Activated T-cell treated with anti-CD3 and anti-CD28 coated beads, Interleukin-2, amount 50 U/mL, for 1 hour (primary cell): ENCODE data around the gene RANBP3.
A peak's percentile ranks its signal among the peaks of the same experiment; 100 is the strongest.
"Not testable (repeated sequence)": the region's sequence is repeated elsewhere in the genome, so short reads cannot be mapped to it uniquely, and the experiment has no call there.

ENCODE experiments used
- DNase-seq: peaks from one replicate; pipeline ENCODE4 v3.0.0-alpha.2; 2020

RANBP3 gene

DNA sequence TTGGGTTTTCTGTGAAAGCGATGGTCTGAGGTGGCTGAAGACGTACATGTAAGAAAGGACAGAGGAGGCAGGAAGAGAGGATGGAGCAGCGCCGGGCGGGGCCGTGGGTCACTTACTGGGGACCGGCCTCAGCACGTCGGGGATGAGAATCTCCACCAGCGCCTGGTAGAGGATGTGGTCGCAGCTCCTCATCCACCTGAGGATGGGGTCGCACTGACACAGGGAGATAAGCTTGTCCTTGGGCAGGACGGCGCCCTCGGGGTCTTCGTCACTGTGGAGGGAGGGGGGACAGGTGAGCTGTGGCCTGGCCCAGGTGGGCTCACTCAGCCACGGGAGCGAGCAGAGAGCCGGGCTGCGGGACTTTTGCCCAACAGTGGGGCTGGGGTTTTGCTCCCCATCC lies 29.0 kb upstream of the RANBP3 start:
- DNase-seq: no peak

DNA sequence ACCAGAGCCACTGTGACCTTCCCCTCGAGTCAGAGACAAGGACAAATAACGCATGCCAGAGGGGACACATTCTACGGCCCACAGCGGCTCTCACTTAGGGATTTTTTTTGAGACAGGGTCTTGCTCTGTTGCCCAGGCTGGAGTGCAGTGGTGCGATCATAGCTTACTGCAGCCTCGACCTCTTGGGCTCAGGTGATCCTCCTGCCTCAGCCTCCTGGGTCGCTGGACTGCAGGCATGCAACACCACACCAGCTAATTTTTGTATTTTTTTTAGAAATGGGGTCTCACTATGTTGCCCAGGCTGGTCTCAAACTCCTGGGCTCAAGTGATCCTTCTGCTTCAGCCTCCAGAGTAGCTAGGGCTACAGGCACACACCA lies 28.1 kb upstream of the RANBP3 start:
- DNase-seq: not testable (repeated sequence)

DNA sequence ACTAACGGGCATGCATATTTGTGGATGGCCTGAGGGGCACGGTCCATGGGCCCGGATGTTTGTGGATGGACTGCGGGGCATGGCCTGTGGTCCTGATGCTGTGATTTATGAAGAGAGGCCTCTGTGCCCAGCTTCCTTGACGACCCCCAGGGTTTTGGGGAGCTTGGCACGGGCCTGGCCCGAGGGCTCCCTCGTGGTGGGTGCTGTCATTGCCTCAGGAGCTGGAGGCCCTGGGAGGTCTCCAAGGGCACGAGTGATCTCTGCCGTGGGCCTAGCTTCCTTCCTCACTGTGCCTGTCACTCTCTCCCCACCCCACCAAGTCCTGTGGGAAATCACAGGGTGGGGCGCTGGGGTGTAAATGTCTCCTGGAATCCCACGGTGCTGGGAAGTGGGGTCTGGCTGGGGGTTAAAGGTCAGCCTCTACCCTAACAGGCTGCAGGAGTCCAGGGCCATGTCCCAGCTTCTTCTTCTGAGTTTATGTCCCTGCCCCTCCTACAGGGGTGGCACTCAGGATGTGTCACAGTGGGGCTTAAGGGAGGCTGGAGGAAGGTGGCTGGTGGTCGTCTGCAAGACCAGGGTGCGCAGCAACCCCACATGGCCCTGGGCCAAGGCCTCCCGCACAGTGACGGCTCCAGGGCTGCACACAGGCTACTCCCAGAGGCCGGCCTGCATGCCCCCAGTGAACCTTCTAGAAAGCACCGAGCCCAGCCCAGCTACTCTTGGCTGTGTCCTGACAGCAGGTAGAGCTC lies 27.6 kb upstream of the RANBP3 start:
- no peak for DNase-seq

DNA sequence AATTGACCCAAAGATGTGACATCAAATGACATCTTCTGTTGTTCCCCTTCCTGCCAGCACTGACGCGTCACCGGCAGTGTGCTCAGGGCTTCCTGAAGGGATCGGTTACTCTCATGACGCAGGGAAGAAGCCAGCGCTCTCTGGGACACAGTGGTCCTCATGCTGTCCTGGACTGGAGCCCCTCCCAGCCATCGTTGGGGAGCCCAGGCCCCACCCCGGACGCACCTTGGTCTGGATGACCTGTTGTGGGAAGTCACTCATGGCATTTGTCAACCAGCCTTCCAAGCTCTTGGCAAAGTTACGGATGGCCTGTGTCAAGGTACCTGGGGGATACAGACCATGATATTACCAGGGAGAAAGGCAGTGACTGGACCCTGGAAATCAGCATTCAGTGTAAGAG lies 26.0 kb upstream of the RANBP3 start:
- DNase-seq: no peak

DNA sequence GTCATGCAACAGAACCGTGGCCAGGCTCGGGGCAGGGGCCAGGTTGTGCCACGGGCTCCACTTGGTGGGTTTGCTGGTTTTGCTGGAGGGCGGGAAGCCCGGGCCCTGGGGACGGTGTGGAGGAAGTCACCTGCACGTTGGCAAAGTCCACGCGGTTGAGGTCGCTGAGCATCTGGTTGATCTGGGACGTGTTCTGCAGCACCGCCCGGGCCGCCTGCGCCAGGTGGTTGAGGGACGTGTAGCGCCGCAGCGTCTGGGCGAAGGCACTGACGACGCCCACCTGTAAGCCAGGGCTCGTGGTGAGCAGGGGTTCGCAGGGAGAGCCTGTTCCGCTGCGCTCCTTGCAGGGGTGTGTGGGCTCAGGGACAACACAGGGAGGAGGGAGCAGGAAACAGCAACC lies 24.7 kb upstream of the RANBP3 start:
- no peak for DNase-seq

DNA sequence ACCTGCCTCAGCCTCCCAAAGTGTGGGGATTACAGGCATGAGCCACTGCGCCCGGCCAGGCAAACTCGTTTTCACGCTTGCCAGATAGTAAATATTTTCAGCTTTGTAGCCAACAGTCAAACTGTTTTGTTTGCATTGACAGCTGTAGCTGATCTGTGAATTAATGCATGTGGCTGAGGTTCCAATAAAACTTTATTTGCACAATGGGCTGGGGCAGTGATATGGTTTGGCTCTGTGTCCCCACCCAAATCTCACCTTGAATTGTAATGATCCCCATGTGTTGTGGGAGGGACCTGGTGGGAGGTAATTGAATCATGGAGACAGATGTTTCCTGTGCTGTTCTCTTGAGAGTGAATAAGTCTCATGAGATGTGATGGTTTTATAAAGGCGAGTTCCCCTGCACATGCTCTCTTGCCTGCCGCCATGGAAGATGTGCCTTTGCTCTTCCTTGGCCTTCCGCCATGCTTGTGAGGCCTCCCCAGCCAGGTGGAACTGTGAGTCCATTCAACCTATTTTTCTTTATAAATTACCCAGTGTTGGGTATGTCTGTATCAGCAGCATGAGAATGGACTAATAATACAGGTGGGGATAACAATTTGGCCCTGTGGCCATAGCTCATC lies 22.4 kb upstream of the RANBP3 start:
- no peak for DNase-seq

DNA sequence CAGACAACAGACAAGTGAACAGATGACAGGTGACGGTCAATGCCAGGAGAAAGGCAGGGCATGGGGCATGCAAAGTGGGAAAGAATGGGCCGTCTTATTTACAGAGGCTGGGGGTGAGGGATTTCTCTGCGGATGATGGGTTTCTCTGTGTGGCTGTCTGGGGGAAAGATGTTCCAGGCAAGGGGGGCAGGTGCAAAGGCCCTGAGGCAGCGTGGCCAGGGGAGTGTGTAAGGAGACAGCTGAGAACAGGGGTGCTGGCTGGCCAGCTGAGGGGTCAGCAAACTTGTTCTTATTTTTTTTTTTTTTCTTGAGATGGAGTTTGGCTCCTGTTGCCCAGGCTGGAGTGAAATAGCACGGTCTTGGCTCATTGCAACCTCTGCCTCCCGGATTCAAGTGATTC lies 21.8 kb upstream of the RANBP3 start:
- DNase-seq: no peak

DNA sequence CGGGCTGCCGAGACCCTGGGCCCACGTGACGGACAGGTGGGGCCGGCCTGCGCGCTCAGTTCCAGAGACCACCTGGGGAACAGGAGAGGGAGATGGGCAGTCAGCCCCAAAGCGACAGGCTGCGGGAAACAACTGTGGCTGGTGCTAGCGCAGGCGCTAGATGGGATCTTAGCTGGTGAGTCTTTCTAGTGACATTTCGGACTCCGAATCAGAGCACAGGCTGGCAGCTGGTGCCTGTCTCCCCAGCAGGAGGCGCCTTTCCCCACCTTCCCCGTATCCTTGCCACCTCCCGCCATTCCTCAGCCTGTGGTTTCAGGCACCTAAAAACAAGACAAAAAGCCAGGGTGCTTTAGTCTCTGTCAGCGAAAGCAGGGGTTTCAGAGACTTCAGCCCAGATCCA lies 19.4 kb upstream of the RANBP3 start:
- no peak for DNase-seq

DNA sequence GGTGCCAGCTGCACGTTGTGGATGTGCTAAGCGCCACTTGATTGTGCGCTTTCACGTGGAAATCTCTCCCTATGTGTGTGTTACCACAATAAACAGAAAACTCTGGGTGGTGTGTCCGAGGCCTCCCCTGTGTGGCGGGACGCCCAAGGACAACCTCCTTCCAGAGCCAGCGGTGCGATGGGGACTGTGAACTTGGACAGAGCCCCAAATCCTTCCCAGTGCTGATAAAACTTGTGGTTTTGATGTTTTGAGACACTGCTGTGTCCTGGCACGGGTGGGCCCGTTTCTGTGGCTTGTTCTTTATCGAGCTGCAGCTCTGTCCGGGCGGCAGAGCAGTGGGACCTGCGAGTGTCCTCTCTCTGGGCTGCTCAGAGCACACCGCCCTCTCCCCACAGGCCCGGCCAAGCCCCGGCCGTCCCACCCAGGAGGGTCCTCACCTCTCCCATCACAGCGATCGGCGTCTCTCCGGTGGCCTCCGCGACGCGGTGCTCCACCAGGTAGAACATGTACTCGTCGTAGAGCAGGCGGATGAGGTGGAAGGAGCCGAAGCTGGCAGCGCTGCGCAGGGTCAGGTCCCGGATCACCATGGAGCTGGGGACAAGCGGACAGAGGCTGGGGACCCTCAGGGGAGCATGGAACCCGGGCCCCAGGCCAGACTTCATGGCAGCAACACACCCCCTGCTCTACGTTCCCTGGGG lies 18.8 kb upstream of the RANBP3 start:
- DNase-seq: no peak

DNA sequence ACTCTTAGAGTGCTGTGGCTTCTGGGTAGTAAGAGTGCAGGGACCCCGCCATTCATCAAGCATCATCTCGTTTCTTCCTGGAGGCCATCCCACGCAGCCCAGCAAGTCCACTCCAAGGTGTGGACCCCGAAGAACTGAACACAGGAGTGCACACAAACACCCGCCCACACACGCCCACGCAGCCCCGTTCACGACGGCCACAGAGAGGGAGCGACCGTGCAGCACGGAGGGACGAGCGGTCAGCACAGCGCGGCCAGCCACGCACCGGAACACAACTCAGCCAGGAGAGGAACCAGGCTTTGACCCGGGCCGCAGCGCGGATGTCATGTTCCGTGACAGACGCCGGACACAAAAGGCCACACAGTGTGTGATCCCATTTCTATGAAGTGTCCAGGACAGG lies 18.2 kb upstream of the RANBP3 start:
- no peak for DNase-seq

DNA sequence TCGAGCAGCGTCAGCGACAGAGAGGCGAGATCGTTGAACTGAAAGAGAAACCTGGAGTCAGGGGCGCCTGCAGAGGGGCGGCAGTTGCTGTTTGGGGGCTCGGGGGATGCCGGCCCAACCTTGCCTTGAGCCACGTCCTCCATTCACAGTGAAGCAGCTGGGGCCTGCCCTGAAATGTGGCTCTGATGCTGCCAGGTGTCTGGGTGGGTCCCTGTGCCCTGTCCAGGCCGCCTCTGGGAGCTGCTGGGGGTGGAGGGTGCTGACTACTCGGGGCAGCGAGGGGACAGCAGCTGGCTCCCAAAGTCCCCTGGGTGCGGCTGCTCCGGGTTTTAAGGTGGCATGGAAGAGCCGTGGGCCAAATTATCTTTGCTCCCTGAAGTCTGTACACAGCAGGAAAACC lies 17.7 kb upstream of the RANBP3 start:
- DNase-seq: no peak

DNA sequence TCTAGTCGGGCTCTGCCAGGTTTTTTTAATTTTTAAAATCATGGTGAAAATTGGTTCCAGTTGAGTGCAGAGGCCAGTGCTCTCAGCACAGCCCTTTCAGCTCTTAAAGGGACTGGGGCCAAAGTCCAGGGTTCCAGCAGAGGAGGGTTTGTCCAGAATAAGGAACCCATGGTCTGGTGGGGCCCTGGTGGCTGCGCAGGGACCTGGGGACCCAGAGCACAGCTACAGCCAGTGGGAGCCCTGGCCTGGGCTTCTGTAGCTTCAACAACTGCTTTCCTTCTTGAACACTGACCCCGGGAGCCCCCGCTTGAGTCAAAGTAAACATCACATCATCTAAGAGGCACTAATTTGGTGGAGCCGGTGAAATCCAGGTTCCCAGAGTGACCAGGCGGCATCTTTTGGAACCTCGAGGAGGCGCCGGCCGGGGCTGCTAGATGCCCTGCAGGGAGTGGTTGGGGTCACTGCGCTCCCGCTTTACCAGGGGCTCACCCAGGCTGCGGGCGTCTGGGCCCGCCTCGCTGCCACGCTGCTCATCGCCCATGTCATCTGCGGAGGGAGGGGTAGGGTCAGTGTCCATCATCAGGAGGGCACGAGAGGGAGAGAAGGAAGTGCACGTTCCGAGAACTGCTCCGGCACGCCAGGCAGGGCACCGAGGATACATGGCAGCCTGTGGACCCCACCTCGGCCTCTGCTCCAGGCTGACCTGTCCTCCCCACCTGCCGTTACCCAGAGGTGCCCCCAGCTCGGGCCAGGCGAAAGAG lies 16.6 kb upstream of the RANBP3 start:
- DNase-seq: no peak

DNA sequence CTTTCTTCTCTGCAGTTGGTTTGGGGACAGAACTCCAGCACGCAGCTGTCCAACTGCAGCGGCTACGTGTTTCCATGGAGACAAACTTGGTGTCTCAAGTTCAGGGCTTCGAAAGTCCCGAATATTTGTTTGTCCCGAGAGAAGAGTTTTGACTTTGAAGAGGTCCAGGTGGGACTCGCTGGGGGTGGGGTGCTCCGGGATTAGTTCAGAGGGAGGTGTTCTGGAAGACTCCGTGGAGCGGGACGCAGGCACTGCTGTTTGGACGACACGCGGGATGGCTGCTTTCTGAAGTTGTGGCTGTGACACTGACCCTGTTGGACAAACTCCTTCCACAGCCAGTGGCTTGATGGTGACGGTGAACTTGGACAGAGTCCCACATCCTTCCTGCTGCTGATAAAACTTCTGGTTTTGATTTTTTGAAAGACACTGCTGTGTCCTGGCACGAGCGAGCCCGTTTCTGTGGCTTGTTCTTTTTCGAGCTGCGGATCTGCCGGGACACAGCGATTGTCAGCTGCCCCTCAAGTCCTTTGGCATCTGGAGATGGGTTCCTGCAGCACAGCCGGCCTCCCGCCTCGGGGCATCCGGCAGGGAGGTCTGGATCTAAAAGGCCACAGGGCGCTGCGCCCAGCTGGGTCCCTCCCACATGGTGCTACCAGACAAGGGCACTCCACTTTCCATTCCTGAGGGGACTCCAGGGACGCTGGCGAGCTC lies 15.9 kb upstream of the RANBP3 start:
- DNase-seq: no peak

DNA sequence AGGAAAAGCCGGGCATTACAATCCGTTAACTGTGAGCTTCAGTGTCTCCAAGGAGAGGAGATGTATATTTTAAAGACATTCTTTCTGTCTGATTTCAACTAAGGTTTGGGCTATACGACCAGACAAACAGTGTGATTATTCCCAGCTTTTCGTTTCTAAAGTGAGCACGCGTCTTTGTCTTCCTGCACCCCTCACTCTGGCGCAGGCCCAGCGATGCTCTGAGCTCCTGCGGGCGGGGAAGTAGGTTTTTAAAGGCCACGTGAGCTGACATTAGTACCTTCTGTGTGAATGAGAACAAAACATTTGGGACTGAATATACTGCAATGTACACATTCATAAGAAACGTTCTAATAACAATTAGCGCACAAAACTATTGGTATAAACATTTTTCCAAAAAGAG lies 15.3 kb upstream of the RANBP3 start:
- DNase-seq: no peak

DNA sequence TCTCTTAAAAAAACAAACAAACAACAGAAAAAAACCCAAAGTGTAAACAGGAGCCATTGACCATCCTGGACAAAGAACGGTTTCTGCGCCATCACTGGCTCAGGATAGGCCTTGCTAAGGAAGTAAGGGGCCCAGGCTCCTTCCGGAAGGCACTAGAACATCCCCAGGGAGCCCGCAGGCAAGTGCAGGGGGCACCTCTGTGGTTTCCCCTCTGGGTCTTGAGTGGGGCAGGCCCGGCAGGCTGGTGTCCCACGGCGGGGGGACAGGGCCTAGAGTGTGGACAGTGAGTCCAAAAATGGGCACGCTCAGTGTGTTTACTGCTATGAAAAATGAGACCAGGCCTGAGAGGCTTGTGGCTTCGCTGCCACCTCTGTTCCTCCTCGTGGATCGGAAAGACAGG lies 14.8 kb upstream of the RANBP3 start:
- DNase-seq: no peak

DNA sequence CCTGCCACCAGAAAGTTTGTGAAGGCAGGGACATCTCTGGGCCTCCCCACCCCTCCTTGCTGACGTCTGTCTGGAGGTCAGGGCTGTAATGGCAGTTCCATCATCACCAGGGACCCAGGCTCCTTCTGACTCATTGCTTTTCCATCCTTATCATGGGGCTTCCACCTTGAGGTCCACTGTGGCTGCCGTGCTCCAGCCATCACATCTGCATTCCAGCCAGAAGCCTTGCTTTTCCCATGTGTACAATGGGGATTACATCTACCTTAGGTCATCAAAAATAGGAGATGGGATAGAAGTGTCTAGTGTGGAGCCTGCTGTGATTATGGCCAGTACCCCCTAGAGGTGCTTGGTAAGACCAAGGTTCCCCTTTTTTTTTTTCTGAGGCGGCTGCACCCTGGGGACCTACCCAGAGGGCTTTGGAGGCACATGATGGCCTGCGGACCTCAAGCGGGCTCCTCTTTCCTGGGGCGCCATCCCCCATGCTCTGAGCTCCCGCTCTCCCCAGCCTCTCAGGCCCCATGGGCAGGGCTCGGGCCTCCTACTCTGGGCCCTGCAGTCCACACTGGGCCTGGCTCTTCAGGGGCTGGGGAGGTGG lies 13.4 kb upstream of the RANBP3 start:
- no peak for DNase-seq

DNA sequence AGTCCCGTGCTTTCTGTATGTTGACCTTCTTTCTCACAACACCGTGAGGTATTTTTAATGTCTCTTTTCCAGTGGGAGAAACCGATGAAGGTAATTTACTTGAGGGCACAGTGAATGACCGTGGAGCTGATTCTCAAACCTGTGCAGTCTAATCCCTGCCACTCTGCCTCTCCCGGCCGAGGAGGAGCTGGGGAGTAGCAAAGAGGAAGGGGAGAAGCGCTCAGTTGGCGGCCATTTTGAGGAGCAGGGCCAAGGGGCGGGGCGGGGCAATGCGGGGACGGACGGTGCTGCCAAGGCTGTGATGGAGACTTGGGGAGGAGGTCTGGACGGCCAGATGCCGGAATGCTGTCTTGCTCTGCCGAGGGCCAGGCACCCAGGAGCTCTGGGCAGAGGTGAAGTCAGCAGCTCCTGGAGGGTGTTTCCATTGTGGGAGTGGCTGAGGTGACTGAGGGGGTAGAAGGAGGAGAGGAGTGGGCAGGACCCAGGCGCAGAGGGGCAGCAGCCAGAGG lies 12.4 kb upstream of the RANBP3 start:
- DNase-seq: no peak

DNA sequence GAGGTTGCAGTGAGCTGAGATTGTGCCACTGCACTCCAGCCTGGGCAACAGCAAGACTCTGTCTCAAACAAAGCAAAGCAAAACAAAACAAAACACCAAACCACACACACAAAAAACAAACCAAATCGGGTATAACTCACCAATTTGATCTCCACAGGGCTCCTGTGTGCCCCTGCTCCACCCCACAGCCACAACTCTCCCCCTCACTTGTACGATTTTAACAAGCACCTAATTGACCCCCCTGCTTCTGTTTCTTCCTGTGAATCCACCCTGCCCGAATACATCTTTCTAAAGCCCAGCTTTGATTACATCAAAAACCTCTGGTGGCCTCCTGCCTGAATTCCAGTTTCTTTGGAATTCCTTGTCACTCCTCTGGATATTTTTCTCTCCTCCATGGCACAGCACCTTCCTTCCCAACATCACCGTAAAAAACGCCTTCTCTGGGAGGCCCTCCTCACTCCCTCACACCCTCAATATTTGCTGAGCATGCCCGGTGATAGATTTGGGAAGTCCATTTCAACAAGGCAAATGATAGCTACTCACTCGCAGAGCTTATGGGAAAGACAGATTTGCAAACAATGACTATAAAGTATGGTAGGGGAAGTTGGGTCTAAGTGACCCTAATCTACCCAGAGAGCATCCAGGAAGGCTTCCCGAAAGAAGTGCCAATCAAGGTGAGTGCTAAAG lies 11.6 kb upstream of the RANBP3 start:
- DNase-seq: no peak

DNA sequence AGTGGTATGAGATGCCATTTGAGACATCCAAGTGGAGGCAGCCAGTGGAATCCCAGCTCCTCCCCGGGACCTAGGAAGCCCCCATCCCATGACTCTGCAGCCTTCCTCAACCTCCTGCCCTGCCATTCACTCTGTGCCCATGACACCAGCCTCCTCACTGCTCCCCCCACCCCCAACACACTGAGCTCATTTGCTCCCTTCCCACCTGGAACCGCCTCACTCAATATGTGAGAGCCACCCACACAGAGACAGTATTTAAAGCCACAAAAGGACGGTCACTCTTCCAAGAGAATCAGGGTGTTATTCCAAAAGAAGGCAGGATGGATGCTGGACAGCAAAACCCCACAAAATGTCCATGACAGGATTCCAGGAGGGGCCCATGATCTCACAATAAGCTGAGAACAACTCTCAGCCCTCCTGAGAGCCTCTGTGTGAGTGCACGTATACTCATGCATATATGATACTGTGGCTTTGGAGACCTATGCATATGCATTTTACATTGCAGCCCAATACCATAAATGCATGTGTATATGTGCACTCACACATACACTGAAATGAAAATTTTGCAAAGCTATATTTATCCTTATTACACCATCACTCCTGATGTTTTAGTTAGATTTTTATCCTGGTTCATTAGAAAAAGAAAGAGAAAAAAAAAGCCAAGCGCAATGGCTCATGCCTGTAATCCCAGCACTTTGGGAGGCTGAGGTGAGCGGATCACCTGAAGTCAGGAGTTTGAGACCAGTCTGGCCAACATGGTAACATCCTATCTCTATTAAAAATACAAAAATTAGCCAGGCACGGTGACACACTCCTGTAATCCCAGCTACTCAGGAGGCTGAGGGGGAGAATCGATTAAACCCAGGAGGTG lies 10.8 kb upstream of the RANBP3 start:
- DNase-seq: no peak

DNA sequence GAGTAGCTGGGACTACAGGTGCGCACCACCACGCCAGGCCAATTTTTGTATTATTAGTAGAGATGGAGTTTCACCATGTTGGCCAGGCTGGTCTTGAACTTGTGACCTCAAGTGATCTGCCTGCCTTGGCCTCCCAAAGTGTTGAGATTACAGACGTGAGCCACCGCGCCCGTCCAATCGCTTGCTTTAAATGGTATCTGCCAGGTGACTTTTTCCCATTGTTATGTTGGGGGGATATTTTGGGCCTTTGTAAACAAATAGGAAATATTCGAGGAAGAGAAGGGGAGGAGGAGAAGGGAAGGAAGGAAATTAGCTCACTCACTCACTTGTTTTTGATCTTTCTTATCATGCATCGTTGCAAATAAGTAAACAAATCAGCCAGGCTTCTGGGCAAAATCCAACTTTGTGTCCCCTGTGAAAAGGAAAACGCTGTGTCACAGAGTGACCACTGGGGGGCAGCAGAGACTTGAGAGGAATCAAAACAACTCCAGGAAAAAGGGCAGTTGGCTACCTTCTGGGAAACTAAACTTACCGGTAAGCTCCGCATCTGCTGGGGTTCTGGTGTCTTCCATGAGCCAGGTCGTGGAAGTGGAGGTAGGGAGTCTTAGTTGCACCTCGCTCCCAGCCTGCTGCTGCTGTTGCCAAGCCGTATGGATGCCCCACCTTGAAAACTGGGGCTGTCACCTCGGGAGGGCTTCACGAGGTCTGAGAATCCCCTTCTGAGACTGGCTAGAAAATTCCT lies 9.3 kb upstream of the RANBP3 start:
- peak; percentile 71 for DNase-seq
